Brain microvascular endothelial cell (primary cell): ENCODE data around the gene TIMM10B.

Experiments used
- DNase-seq: peaks from one replicate; pipeline ENCODE4 v3.0.0-alpha.2; 2020
- H3K27ac ChIP-seq: fragments of 250-450 bp; sonication (Bioruptor Pico); 2 replicates; pipeline ENCODE4 v1.5.1; 2020; ENCODE audit warnings: mild to moderate bottlenecking, moderate library complexity
- H3K27me3 ChIP-seq: fragments of 250-450 bp; sonication (Bioruptor Pico); replicated peaks from 2 replicates; pipeline ENCODE4 v1.5.1; 2020; ENCODE audit warnings: mild to moderate bottlenecking
- H3K36me3 ChIP-seq: fragments of 250-450 bp; sonication (Bioruptor Pico); replicated peaks from 2 replicates; pipeline ENCODE4 v1.5.1; 2020; ENCODE audit warnings: mild to moderate bottlenecking
- H3K4me3 ChIP-seq: 2 replicates; pipeline ENCODE4 v1.5.1; 2011; ENCODE audit warnings: low read depth, mild to moderate bottlenecking, control low read depth, low read length, moderate library complexity
- CTCF ChIP-seq: IDR thresholded peaks from 2 replicates; pipeline ENCODE4 v1.5.1; 2011; ENCODE audit warnings: low read depth, mild to moderate bottlenecking, moderate library complexity, low read length, control low read depth, inconsistent platforms; ENCODE audit errors: missing control alignments
- in situ Hi-C: cut with HindIII; loops from 2 replicates; pipeline ENCODE4 v1.10.0; 2017; ENCODE audit warnings: low sequenced_read_pairs, low pct_ligation_motif_present

The TIMM10B gene

GRCh38 chr11:6473451-6474412, 7.6 kb upstream of the TIMM10B start, which contains the start of gene TRIM3:
Gene TRIM3, minus strand, starts transcription at chr11:6473941. Its CDS starts 8,246 bp downstream, at chr11:6465695.
- Histone ChIP-seq H3K27ac (peak within 1 kb of the TSS; percentile 75), H3K36me3 (peaks cover 25% of the 10 kb centered on the region), H3K27me3 (no peaks in the 10 kb centered on the region), H3K4me3 (peak within 1 kb of the TSS; percentile 93)
- DNase-seq: peak; percentile 85
- in situ Hi-C loops: no loop called here
- TF ChIP-seq CTCF: peak; percentile 62

GRCh38 chr11:6474413-6474792, 6.9 kb upstream of the TIMM10B start:
- H3K27me3 ChIP-seq: no peaks in the 10 kb centered on the region
- no peak for DNase-seq
- peak overlapping the region; percentile 57 for H3K4me3 ChIP-seq

GRCh38 chr11:6474806-6475500, 6.3 kb upstream of the TIMM10B start:
- DNase-seq: no peak
- H3K27ac ChIP-seq: peak overlapping the region; percentile 75
- in situ Hi-C loops: no loop called here
- H3K36me3 ChIP-seq: peaks cover 31% of the 10 kb centered on the region
- TF ChIP-seq CTCF: no peak
- no peaks in the 10 kb centered on the region for H3K27me3 ChIP-seq
- peak overlapping the region; percentile 57 for H3K4me3 ChIP-seq

More at GRCh38 chr11:6474413-6474792, 6.9 kb upstream of the TIMM10B start:
- in situ Hi-C loops: no loop called here
- TF ChIP-seq CTCF: no peak
- H3K36me3 ChIP-seq: peaks cover 31% of the 10 kb centered on the region
- peak overlapping the region; percentile 75 for H3K27ac ChIP-seq

- no peak for DNase-seq
- in situ Hi-C loops: no loop called here
- TF ChIP-seq CTCF: no peak
- Histone ChIP-seq H3K4me3 (no peak overlapping the region), H3K27me3 (no peaks in the 10 kb centered on the region), H3K36me3 (peaks cover 31% of the 10 kb centered on the region), H3K27ac (no peak overlapping the region)
Measured at GRCh38 chr11:6475936-6476335, 5.4 kb upstream of the TIMM10B start.

GRCh38 chr11:6476571-6476970, 4.7 kb upstream of the TIMM10B start:
- Histone ChIP-seq H3K27ac (no peak overlapping the region), H3K36me3 (peaks cover 31% of the 10 kb centered on the region), H3K4me3 (no peak overlapping the region), H3K27me3 (no peaks in the 10 kb centered on the region)
- in situ Hi-C loops: no loop called here
- DNase-seq: no peak
- no peak for TF ChIP-seq CTCF
